ENCODE data around the gene KIF15.
A peak's percentile ranks its signal among the peaks of the same experiment; 100 is the strongest.

Gene KIF15, protein sequence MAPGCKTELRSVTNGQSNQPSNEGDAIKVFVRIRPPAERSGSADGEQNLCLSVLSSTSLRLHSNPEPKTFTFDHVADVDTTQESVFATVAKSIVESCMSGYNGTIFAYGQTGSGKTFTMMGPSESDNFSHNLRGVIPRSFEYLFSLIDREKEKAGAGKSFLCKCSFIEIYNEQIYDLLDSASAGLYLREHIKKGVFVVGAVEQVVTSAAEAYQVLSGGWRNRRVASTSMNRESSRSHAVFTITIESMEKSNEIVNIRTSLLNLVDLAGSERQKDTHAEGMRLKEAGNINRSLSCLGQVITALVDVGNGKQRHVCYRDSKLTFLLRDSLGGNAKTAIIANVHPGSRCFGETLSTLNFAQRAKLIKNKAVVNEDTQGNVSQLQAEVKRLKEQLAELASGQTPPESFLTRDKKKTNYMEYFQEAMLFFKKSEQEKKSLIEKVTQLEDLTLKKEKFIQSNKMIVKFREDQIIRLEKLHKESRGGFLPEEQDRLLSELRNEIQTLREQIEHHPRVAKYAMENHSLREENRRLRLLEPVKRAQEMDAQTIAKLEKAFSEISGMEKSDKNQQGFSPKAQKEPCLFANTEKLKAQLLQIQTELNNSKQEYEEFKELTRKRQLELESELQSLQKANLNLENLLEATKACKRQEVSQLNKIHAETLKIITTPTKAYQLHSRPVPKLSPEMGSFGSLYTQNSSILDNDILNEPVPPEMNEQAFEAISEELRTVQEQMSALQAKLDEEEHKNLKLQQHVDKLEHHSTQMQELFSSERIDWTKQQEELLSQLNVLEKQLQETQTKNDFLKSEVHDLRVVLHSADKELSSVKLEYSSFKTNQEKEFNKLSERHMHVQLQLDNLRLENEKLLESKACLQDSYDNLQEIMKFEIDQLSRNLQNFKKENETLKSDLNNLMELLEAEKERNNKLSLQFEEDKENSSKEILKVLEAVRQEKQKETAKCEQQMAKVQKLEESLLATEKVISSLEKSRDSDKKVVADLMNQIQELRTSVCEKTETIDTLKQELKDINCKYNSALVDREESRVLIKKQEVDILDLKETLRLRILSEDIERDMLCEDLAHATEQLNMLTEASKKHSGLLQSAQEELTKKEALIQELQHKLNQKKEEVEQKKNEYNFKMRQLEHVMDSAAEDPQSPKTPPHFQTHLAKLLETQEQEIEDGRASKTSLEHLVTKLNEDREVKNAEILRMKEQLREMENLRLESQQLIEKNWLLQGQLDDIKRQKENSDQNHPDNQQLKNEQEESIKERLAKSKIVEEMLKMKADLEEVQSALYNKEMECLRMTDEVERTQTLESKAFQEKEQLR (N-terminal part only)

DNA sequence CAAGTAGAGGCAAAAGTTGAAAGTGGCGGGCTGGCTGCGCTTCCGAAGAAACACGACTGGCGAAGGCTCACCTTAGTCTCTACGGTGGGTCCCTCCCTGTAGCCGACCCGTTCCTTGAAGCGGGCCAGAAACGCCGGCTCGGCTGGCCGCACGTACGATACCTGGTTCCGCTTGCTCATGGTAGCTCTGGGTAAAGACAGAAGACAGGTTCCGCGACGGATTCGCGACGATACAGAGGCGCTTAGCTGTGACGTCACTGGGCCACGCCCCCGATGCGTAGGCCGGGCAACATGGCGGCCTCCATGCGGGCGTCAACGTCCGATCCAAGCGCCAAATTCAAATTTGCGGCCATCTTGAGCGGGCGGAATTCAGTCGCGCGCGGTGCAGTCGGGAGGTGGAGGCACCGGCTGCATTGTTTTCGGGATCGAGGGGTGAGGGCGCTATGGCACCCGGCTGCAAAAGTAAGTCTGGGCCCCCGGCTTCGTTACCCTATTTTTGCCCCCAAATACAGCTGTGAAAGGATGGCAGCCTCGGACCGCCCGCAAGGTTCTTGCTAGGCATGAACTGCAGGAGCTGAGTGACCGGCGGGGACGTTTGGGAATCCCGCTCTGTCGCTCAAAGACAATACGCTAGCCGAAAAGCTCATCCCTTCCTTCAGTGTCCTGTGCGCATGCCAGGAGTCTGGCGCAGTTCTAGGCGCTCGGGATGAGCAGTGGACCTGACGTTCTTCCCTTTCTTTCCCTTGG lies at the start of gene KIF15, which contains the start of gene KIAA1143:
KIF15 (plus strand) TSS at position 371 of the 746 bp plus-strand sequence; CDS start at position 443, 72 bp downstream.
KIAA1143 (minus strand) TSS at position 196 of the 746 bp plus-strand sequence; CDS start at position 179, 17 bp downstream.
- Mint-ChIP-seq H3K36me3 (peaks cover 21% of the 10 kb centered on the region), H3K4me3 (peak within 1 kb of the TSS; percentile 84), H3K27ac (peak within 1 kb of the TSS; percentile 90), H3K27me3 (no peaks in the 10 kb centered on the region), H3K9me3 (peaks cover 13% of the 10 kb centered on the region), H3K4me1 (peaks cover 31% of the 10 kb centered on the region)
- peak; percentile 99 for ATAC-seq

DNA sequence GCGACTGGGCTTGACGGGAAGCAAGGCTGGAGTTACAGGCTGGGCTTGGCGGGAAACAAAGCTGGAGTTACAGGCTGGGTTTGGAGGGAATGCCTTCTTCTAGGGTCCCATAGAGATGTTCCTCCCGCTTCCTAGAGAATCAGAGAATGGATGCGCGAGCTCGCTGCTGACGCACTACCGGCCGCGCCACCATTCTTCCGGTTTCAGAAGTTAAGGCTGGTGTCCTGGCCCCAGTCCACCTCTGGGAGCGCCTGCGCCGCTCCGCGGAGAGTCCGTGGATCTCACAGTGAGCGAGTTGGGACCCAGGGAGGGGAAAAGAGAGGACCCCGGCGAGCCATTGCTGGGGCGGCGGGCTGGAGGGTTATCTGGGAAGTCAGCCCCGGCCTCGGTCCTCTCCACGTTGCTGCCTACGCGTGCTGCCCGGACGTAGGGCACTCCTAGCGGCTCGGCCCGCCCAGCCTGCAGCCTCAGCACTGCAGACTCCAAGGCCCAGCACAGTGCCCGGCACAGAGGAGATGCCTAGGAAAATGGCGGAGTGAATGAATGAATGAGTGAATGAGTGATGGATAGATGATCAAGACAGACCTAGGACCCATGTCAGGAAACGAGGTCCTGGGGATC lies 49.0 kb upstream of the KIF15 start, which contains the start of gene ZNF502:
ZNF502 (plus strand) TSS at position 206 of the 621 bp plus-strand sequence. CDS start 7,602 bp downstream, outside the sequence.
- H3K36me3 Mint-ChIP-seq, result peaks cover 46% of the 10 kb centered on the region
- peak; percentile 88 for ATAC-seq
- peak within 1 kb of the TSS; percentile 96 for H3K4me3 Mint-ChIP-seq
- peaks cover 23% of the 10 kb centered on the region for H3K9me3 Mint-ChIP-seq
- H3K4me1 Mint-ChIP-seq, result peaks cover 13% of the 10 kb centered on the region
- peaks cover 25% of the 10 kb centered on the region for H3K27me3 Mint-ChIP-seq
- H3K27ac Mint-ChIP-seq, result peak within 1 kb of the TSS; percentile 91

DNA sequence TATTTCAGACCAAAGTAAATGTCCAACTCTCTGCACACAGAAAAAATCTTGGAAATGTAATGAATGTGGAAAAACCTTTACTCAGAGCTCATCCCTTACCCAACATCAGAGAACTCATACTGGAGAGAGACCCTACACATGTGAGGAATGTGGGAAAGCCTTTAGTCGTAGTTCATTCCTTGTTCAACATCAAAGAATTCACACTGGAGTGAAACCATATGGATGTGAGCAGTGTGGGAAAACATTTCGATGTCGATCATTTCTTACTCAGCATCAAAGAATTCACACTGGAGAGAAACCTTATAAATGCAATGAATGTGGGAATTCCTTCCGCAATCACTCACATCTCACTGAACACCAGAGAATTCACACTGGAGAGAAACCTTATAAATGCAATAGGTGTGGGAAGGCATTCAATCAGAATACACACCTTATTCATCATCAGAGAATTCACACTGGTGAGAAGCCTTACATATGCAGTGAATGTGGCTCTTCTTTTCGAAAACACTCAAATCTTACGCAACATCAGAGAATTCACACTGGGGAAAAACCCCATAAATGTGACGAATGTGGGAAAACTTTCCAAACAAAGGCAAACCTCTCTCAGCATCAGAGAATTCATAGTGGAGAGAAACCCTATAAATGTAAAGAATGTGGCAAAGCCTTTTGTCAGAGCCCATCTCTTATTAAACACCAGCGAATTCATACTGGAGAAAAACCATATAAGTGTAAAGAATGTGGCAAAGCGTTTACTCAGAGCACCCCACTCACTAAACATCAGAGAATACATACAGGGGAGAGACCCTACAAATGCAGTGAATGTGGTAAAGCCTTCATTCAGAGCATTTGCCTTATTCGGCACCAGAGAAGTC lies 40.1 kb upstream of the KIF15 start:
- Mint-ChIP-seq H3K9me3 (peaks cover 42% of the 10 kb centered on the region), H3K36me3 (peaks cover 73% of the 10 kb centered on the region), H3K27me3 (no peaks in the 10 kb centered on the region), H3K4me1 (no peaks in the 10 kb centered on the region), H3K4me3 (no peak overlapping the region), H3K27ac (no peak overlapping the region)
- no peak for ATAC-seq

DNA sequence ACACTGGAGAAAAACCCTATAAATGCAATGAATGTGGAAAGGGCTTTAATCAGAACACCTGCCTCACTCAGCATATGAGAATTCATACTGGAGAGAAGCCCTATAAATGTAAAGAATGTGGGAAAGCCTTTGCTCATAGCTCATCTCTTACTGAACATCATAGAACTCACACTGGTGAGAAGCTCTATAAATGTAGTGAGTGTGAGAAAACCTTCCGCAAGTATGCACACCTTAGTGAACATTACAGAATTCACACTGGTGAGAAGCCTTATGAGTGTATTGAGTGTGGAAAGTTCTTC lies 39.5 kb upstream of the KIF15 start:
- no peak for ATAC-seq
- Mint-ChIP-seq H3K36me3 (peaks cover 68% of the 10 kb centered on the region), H3K9me3 (peaks cover 39% of the 10 kb centered on the region)

DNA sequence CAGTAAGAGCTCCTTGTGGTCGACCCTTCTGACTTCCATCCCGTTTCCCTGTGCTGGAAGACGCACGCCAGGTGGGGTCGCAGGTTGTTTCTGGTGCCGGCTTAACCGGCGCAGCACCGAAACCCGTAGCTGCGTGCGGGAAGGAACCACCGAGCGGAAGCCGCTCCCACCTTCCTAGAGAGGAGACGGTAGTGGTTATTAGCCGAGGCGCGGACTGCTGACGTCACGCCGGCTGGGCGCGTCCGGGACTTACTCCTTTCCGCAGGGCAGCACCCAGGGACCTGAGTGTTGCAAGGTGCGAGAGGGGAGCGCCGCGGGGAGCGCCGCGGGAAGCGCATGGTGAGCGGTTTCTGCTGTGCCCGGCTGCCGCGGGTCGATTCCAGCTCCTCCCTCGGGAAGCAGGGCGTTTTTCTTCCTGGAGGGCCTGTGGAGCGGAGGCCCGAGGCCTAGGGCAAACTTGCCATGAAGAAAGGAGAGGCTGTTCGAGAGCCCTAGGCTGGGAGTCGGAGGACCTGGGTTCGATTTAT lies 32.1 kb upstream of the KIF15 start, which contains the start of gene ZNF501:
ZNF501 (plus strand) TSS at position 252 of the 527 bp plus-strand sequence. CDS start 4,787 bp downstream, outside the sequence.
- Mint-ChIP-seq H3K27ac (peak within 1 kb of the TSS; percentile 98), H3K4me1 (peaks cover 14% of the 10 kb centered on the region), H3K27me3 (no peaks in the 10 kb centered on the region), H3K36me3 (peaks cover 61% of the 10 kb centered on the region), H3K9me3 (peaks cover 24% of the 10 kb centered on the region), H3K4me3 (peak within 1 kb of the TSS; percentile 100)
- peak; percentile 99 for ATAC-seq

More for the DNA sequence above, 39.5 kb upstream of the KIF15 start:
- no peak overlapping the region for H3K4me3 Mint-ChIP-seq
- H3K27me3 Mint-ChIP-seq, result no peaks in the 10 kb centered on the region
- no peak overlapping the region for H3K27ac Mint-ChIP-seq
- no peaks in the 10 kb centered on the region for H3K4me1 Mint-ChIP-seq

DNA sequence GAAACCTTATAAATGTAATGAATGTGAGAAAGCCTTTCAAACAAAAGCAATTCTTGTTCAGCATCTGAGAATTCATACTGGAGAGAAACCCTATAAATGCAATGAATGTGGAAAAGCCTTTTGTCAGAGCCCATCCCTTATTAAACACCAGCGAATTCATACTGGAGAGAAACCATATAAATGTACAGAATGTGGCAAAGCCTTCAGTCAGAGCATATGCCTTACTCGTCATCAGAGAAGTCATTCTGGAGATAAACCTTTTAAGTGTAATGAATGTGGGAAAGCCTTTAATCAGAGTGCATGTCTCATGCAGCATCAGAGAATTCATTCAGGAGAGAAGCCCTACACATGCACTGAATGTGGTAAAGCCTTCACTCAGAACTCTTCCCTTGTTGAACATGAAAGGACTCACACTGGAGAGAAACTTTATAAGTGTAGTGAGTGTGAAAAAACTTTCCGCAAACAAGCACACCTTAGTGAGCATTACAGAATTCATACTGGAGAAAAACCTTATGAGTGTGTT lies 26.9 kb upstream of the KIF15 start:
- no peaks in the 10 kb centered on the region for H3K27me3 Mint-ChIP-seq
- no peak overlapping the region for H3K27ac Mint-ChIP-seq
- ATAC-seq, result no peak
- H3K36me3 Mint-ChIP-seq, result peaks cover 57% of the 10 kb centered on the region
- peaks cover 28% of the 10 kb centered on the region for H3K9me3 Mint-ChIP-seq
- H3K4me3 Mint-ChIP-seq, result no peak overlapping the region
- peaks cover 6% of the 10 kb centered on the region for H3K4me1 Mint-ChIP-seq

DNA sequence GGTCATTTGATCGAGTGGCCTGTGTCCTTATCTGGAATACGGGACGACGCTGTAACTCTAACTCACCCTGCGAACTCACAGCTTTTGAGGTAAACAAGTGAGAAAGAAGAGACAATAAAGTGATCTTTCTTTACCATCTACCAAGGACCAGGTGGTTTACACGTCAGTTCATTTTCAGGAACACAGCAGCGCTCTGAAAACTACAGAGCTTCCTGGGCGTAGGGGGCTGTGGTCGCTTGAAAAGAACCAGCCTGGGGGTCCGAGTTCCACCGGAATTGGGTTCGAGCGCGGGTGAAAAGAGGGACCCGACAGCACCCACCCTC lies 532 bp upstream of the KIF15 start:
- H3K9me3 Mint-ChIP-seq, result peaks cover 13% of the 10 kb centered on the region
- ATAC-seq, result no peak

DNA sequence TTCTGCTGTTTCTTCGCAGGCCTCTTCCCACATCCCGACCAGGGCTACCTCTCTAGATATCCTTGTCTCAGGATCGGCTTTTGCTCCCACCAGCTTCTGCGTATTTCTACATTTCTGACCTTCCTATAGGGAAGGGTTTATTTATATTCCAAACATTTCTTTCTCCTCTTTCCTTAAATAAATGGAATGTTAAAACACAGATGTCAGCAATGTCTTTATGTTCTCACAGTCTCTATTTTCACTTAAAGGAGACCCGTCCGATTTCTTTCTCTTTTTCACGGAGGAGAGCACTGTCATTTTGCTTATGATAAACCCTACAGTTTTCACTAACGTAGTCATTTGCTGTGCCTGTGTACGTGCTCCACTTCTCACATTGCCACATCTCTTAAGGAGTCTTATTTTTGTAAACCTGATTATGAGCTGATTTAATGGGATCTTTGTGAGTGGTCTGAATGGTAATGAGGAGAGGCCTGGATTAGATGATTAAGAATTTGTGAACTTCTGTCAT lies 630 bp downstream of the KIF15 start:
- Mint-ChIP-seq H3K4me1 (peaks cover 28% of the 10 kb centered on the region), H3K36me3 (peaks cover 20% of the 10 kb centered on the region), H3K9me3 (peaks cover 10% of the 10 kb centered on the region), H3K27ac (peak overlapping the region; percentile 90), H3K4me3 (peak overlapping the region; percentile 84), H3K27me3 (no peaks in the 10 kb centered on the region)
- ATAC-seq, result no peak

More for the DNA sequence above, 532 bp upstream of the KIF15 start:
- Mint-ChIP-seq H3K27ac (peak overlapping the region; percentile 90), H3K27me3 (no peaks in the 10 kb centered on the region), H3K36me3 (peaks cover 25% of the 10 kb centered on the region), H3K4me3 (peak overlapping the region; percentile 84), H3K4me1 (peaks cover 31% of the 10 kb centered on the region)

DNA sequence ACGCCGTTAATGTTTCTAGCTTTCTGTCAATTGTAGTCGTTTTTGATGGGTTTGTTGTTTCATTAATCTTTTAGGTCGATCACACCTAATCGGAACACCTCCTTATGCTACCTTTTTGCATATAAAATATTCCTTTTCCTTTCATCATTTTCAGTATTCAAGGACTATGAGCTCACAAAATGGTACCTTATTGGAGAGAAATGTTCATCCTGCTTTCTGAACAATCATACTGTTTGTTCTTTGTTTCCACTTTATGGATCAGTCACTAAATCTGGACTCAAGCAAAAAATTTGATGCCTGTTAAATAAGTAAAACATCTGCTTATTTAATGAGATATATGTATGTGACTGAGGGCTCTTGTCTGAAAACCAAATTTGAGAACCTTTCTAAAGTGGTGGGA lies 1.1 kb downstream of the KIF15 start:
- Mint-ChIP-seq H3K4me3 (peak overlapping the region; percentile 84), H3K36me3 (peaks cover 17% of the 10 kb centered on the region), H3K4me1 (peaks cover 23% of the 10 kb centered on the region), H3K27me3 (no peaks in the 10 kb centered on the region), H3K9me3 (peaks cover 6% of the 10 kb centered on the region), H3K27ac (peak overlapping the region; percentile 90)
- ATAC-seq, result no peak

DNA sequence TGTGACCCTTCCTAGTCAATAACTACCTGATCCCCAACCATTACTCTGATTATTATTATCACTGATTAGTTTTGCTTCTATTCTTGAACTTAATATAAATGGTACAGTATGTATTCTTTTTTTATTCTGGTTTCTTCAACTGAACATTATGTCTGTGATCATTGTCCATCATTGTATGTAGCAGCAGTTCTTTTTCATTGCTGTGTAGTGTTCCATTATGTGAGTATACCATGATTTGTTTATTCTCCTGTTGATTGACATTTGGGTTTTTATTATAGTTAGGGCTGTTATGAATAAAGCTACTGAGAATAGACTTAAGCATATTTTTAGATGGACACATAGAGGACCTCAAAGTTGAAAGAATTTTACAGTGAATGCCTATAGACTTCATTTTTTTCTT lies 2.7 kb downstream of the KIF15 start:
- H3K36me3 Mint-ChIP-seq, result peaks cover 5% of the 10 kb centered on the region
- peaks cover 14% of the 10 kb centered on the region for H3K4me1 Mint-ChIP-seq
- H3K9me3 Mint-ChIP-seq, result peaks cover 5% of the 10 kb centered on the region
- ATAC-seq, result no peak
- no peaks in the 10 kb centered on the region for H3K27me3 Mint-ChIP-seq
- no peak overlapping the region for H3K27ac Mint-ChIP-seq
- no peak overlapping the region for H3K4me3 Mint-ChIP-seq

DNA sequence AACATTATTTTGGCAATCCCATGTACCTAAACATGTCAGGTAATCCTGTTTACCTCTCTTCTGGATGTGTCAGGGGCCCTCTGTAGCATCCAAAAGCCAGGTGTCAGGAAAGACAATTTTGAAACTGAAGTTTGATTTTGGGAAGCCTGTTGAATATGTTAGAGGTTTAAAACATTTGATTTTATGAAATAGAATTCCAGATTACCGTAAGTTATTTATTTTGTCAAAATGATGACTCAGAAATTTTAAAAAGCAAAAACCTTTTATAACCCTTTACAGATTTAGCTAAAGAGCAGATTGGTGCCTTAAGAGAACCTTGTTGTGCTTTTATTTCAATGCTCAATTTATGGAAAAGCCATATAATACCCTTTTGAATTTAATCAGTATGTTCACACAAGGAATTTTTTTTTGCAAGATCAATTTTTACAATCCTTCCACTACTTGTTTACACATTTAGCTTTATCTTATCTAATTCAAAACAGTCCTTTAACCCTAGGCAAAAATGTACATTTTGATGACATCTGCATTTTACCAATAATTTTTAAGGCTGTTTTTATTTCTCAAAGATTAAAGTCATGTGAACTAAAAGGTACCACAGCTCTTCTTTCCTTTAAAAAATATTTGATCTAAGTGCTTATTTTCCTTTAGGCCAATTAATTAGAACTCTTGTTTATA lies 10.0 kb downstream of the KIF15 start:
- no peaks in the 10 kb centered on the region for H3K27me3 Mint-ChIP-seq
- peaks cover 10% of the 10 kb centered on the region for H3K9me3 Mint-ChIP-seq
- H3K36me3 Mint-ChIP-seq, result peaks cover 30% of the 10 kb centered on the region
- ATAC-seq, result no peak
- no peak overlapping the region for H3K4me3 Mint-ChIP-seq
- no peak overlapping the region for H3K27ac Mint-ChIP-seq
- H3K4me1 Mint-ChIP-seq, result no peaks in the 10 kb centered on the region

DNA sequence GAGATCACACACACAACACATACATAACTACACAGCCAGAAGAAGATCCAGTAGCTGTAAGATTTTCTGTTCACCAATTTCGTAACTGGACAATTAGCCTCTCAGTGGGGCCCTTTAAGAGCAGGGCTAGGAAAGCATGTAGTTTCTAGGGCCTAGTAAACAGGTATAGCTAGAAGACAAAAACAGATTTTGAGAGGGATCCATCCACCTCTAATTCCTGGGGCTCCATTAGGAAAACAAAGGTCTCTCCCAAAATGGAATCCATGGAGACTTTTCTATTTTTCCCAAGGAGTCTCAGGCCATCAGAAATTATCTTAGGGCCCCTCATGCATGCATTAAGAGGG lies 10.5 kb downstream of the KIF15 start:
- H3K4me3 Mint-ChIP-seq, result no peak overlapping the region
- no peak overlapping the region for H3K27ac Mint-ChIP-seq
- peaks cover 10% of the 10 kb centered on the region for H3K9me3 Mint-ChIP-seq
- ATAC-seq, result no peak
- H3K4me1 Mint-ChIP-seq, result no peaks in the 10 kb centered on the region
- H3K27me3 Mint-ChIP-seq, result no peaks in the 10 kb centered on the region
- H3K36me3 Mint-ChIP-seq, result peaks cover 28% of the 10 kb centered on the region

Measured in stimulated activated memory B cell treated with anti-CD40 and anti-IgM and Interleukin-4, amounts not matched to agents 10 μg/mL and 1 μg/mL and 100 μg/mL, for 72 hours (primary cell).